SU-DHL-6 (cell line): Measurements from ENCODE around the gene ZFAND3.

ENCODE experiments used
- EZH2phosphoT487 ChIP-seq: fragments of 200-600 bp; sonication (generic), shearing (Covaris generic); conservative IDR thresholded peaks from 2 replicates; pipeline ENCODE4 v1.6.1; 2018; ENCODE audit warnings: mild to moderate bottlenecking, antibody characterized with exemption, low read length, moderate library complexity, mixed read lengths
- TF ChIP-seq, protein P1 (sequence below): fragments of 200-600 bp; sonication (generic); IDR thresholded peaks from one replicate; pipeline ENCODE4 v1.5.1; 2017; ENCODE audit warnings: antibody characterized with exemption, mild to moderate bottlenecking, low read length, moderate library complexity; ENCODE audit not compliant: insufficient read depth, poor library complexity, severe bottlenecking

DNA sequence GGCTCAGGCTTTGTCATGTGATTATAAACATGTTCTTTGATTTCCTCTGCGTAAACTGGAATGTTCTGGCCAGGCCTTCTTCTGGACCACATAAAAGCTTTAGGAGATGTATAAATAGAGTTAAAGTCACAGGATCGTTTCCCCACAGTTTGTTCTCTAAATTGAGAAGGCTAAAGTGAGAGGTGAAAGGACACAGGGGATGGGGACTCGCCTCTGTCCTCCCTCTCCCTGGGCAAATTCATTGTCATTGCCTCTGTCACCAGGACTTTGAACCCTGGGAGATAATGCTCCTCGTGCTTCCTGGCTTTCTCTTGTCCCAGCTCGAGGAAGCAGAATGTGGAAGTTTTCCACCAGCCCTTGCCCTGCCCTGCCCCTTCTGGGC lies 20.3 kb upstream of the ZFAND3 start:
- TF ChIP-seq, protein P1, sequence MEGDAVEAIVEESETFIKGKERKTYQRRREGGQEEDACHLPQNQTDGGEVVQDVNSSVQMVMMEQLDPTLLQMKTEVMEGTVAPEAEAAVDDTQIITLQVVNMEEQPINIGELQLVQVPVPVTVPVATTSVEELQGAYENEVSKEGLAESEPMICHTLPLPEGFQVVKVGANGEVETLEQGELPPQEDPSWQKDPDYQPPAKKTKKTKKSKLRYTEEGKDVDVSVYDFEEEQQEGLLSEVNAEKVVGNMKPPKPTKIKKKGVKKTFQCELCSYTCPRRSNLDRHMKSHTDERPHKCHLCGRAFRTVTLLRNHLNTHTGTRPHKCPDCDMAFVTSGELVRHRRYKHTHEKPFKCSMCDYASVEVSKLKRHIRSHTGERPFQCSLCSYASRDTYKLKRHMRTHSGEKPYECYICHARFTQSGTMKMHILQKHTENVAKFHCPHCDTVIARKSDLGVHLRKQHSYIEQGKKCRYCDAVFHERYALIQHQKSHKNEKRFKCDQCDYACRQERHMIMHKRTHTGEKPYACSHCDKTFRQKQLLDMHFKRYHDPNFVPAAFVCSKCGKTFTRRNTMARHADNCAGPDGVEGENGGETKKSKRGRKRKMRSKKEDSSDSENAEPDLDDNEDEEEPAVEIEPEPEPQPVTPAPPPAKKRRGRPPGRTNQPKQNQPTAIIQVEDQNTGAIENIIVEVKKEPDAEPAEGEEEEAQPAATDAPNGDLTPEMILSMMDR = no peak
- TF ChIP-seq EZH2phosphoT487 = no peak
